ENCODE data around the gene EMP3.

The EMP3 gene

DNA sequence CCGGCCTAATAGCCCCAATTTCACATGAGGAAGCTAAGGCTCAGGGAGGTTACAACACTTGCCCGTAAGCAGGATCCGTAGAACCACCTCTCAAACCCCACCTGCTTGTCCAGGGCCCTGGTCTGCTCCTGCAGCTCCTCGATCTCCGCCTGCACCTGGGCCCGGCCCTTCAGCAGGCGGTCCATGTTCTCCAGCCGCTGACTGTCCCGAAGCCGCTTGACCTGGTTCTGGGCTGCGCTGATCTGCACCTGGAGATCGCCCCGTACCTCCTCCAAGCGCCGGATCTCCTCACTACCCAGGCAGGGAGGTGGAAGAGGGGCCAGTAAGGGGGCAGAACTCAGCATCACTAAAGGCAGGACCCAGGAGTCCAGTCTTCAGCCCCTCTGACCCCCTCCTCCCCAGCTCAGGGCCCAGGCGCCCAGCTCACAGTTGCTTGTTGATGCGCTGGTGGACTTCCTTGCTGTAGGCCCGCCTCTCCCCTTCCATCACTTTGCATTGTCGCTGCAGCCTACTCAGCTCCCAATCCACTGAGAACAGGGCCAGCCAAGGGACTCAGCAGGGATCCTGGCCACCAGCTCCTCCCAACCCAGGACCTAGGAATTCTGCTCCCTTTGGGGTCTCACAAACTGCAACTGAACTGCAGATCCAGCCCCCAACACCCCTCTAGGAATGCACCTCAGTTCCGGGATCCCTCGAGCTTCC is 6.9 kb upstream of the EMP3 start:
- no peak for DNase-seq

DNA sequence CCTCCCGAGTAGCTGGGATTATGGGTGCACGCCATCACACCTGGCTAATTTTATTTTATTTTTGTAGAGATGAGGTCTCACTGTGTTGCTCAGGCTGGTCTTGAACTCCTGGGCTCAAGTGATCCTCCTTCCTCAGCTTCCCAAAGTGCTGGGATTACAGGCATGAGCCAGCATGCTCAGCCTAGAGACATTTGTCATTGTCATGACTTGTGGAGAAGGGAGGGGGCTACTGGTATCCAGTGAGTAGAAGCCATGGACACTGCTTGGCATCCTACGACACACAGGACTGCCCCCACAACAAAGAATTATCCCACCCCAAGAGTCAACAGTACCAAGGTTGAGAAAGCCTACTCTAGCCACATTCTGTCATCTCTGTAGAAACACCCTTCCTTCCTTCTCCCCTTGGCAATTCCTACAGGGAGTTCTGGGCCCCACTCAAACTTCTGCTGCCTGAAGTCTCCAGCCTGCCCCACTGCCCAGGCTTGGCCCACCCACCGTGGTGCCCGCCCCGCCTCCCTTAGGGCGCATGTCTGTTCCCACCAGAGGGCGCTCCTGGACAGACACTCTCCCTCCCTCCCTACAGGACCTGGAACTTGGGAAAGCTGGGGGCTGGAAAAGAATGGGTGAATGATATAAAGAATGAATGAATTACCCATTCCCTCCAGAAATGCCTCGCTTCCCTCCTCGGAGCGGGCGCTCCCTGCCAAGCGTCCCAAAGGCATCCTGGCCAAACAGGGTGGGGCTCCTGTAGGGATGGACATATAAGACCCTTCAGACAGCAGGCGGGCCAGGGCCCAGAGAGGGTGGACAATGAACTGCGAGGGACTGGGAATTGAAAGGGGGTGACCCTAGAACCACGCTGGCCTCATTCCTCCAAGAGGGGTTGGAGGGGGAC is 5.5 kb upstream of the EMP3 start:
- DNase-seq: peak; percentile 74

DNA sequence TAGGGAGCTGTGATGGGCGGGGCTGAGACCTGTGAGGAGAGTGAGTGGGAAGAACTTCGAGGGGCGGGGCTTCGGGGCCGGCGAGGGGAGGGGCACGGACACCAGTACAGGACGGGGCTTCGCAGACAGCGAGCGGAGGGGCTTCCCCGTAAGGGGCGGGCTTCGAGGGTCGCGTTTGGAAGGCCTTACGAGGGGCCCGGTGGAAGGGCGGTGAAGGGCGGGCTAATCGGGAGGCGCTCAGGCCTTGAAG is 4.1 kb upstream of the EMP3 start:
- DNase-seq: peak; percentile 94

DNA sequence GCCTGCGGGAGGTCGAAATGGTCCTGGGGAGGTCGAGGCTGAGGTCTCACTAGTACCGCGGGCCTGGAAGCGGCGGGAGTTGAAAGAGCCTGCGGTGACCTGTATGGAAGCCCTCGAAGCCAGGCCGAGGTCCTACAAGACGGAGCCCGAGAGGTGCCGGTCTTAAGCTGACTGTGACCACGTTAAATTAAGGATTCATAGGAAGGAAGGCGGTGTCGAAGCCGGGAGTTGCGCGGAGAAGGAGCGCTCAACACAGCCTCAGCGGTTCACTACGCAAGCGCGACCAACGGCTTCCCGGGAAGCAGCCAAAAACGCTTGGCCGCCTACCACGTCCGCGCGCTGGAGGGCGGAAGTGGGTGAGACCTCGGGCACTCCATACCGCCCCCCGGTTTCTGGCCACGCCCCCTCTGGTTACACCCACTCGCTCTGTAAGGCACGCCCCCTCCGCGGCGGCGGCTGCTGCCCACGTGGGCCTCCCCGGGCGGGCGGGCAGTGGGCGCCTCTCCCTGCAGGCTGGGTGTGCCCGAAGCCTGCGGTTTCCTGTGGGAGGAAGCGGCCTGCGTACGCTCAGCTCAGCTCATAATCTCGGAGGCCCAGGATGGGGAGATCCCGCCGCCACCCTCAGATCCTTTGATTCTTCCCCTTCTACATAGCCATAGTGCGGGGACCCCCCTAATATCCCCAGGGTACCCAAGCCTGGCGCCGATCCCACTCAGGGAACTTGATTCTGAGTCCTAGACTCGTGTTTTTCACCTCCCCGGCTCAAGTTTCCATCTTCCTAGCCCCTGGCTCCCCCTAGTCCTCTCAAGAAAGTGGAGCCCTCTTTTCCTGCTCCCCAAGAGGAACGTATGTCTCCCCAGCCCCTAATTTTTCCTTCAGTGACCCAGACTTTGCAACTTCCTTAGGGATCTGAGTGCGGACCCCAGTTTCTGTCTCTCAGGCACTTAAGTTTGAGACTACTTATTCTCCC is 3.4 kb upstream of the EMP3 start:
- peak; percentile 94 for DNase-seq

DNA sequence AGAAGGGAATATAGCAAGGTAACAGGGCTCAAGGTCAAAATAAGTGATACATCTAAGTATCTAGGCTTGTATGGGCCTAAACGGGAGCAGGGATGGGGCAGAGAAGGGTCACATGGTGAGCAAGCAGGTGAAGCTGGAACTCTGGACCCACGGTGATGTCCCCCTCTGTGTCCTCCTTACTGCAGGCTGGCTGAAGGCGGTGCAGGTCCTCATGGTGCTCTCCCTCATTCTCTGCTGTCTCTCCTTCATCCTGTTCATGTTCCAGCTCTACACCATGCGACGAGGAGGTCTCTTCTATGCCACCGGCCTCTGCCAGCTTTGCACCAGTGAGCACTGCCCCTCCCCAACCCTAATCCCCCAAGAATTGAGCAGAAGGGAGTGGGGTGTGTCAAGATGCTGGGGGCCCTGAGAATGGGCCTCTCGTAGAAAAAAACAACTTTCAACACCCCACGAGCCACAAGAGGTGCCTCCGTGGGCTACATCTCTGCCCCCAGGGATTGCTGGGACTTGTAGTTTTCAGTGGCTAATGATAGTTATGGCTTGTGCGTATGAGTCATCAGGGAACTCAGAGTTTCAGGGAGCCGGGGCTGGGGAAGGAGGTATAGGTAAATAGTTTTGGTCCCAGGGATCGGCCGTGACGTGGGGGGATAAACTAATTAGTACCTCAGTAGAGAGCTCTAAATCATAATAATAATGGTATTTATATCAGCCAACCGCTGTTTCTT is 4.0 kb downstream of the EMP3 start:
- DNase-seq: peak; percentile 47

DNA sequence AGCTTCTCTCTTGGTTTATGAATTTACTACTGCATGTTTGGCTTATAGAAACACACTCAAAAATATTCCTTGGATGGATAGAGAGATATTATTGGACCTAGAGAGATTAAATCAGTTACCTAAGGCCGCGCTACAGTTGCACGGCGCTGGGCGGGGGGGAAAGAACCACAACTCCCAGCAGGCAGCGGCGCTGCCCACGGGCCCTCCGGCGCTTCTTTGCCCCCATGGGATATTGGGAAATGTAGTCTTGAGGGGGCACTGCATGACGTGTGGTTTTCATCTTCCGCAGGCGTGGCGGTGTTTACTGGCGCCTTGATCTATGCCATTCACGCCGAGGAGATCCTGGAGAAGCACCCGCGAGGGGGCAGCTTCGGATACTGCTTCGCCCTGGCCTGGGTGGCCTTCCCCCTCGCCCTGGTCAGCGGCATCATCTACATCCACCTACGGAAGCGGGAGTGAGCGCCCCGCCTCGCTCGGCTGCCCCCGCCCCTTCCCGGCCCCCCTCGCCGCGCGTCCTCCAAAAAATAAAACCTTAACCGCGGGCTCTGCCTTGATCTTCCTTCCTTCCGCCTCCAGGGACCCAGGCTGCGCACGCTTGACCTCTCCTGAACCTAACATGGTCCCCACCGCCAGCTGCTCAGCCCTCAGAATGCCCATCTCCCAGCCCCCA is 4.8 kb downstream of the EMP3 start:
- DNase-seq: peak; percentile 84

DNA sequence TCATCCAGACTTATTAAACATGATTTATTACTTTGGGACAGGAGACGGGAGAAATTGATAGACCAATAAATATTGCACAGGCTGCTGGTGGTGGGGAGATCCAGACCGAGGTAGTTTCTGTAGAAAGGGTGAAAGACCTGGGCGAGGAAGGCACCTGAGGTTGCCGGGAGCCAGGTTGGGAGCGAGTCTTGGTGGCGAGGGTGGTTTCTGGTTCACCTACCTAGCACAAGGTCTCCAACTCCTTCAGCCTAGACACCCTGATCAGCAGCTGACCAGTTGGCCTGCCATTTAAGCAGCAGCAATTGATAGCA is 7.0 kb downstream of the EMP3 start:
- DNase-seq: no peak

DNA sequence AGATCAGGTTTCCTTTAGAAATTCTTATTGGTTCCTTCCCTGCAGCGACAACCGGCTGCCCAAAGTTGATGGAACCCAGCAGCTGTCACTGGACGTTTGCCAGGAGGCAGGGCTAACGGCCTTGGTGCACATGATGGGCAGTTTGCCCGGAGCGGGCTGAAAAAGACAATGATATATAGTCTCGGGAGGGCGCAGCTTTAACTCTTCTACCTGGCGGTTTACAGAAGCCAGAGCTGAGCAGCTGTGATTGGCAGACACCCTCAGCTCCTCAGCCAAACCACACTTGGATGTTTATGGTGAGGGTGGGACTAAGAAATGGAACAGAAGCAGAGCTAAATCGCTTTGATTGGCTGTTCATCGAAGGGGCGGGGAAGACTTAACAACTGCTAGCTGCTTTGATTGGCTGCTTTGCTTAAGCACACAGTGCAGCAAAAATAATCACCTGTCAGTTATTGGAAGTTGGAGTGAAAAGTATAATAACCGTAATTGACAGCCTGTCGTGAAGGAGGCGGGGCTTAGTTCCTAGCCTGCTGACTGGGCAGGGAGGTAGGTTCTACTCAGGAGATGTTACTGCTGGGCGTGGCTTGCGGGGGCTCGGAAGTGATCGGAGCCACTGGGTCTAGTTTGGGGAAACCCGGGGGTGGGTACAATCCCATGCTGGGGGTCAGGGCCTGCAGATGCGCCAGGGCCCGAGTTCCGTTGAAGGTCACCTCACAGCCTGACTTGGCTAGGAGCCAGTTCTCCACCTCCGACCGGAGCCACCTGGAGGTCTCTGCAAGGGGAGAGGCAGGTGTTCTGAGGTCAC is 7.5 kb downstream of the EMP3 start:
- DNase-seq: peak; percentile 93

DNA sequence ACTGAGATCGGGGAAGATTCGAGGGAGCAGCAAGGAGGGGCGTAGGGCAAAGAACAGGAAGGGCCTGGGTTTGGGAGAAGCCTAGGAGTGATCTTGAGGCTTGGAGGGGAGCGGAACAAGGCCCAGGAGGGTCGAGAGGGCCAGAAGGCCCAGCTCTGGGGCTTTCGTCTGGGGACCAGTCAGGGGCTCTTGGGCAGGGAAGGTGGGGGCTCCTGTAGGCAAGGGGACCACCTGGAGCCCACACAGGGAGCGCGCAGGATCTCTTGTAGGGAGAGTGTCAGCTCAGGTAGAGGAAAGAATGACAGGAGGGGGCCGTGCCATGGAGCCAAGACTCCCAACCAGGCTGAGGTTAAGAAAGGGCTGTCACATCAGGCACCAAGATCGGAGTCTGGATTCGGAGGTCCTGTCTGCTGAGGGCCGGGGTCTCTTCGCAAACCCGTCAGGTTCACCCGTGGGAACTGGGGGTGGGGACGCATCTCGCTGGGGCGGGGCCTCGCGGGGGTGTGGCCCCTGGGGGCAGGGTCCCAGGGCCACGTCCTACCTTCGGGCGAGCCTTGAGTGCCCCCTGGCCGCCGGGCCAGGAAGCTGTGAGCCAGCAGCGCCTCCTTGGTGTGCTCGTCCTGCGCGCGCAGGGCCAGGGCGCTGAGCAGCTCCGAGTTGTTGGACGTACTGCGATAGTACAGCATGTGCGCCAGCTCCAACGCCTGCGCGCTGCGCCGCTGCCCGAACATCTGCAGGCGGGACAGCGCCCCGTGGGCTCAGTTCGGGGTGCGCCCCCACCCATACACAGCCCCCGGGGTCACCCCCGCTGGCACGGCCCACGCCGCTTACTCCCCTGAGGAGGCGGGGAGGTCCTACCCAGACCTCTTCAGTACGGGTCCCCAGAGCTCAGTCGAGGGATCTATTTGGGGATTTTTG is 8.4 kb downstream of the EMP3 start:
- peak; percentile 96 for DNase-seq

DNA sequence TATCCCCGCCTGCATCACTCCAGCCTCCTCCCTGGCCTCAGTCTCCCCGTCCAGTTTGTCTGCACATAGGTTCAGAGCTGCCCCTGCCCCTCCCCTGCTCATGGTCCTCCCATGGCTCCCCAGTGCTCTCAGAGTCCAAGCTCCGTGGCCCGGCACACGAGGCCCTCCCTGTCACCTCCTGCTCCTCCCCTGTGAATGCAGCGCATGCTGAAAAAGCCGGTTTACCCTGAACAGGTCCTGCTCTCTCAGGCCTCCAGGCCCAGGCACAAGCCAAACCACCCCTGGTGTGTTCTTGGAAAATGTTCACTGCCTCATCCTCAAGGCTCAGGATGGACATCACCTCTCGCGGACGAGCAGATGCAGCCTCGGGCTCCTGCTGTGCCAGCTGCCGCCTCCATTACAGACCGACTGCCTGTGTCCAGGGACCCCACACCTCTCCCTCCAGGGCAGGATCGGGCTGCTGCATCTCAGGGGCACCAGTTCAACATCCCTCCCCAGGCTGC is 13.0 kb downstream of the EMP3 start:
- no peak for DNase-seq

DNA sequence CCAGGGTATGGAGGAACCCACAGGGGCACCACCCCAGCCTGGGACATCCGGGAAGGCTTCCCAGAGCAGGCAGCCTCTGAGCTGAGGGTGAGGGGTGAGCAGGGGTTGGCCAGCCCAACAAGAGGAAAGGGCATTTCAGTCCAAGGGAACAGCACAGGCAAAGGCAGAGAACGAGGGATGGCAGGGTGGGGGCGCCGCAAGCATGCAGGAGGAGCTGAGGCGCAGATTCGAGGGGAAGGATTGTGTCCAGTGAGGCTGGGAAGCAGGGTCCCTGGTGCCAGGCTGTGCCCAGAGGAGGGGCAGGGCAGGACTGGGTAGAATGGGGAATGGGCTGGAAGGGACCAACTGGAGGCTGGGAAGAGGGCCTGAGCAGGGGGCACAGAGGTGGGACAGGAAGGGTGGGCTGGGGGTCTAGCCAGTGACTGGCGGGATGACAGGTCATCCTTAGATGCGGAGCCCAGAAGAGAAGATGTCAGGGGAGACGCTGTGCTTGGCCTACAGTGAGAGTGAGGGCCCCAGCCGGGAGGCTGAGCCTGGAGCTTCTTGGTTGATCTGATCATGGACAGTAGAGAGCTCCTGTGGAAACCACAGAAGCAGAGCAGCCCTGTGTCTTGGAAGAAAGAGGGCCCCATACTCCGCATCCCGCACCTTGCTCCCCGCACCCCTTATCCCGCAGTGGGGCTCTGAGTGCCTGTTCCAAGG is 13.6 kb downstream of the EMP3 start:
- DNase-seq: no peak

DNA sequence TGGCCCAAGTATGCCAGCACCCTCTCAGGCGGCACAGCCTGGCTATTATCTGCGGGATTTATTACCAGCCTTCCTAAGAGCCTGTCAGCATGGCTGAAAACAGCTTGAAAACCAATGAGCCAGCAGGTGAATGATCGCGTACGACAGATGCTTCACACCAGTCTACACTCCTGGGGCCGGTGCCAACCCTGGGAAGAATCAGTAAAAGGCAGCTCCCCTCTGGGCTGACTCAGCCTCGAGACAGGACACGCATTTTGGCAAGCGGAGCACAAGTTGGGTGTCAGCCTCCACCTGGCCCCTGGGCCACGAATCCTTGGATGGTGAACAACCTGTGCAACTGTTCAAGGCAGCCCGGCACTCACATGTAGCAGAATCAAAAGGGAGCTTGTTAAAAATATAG is 15.6 kb downstream of the EMP3 start:
- DNase-seq: no peak

DNA sequence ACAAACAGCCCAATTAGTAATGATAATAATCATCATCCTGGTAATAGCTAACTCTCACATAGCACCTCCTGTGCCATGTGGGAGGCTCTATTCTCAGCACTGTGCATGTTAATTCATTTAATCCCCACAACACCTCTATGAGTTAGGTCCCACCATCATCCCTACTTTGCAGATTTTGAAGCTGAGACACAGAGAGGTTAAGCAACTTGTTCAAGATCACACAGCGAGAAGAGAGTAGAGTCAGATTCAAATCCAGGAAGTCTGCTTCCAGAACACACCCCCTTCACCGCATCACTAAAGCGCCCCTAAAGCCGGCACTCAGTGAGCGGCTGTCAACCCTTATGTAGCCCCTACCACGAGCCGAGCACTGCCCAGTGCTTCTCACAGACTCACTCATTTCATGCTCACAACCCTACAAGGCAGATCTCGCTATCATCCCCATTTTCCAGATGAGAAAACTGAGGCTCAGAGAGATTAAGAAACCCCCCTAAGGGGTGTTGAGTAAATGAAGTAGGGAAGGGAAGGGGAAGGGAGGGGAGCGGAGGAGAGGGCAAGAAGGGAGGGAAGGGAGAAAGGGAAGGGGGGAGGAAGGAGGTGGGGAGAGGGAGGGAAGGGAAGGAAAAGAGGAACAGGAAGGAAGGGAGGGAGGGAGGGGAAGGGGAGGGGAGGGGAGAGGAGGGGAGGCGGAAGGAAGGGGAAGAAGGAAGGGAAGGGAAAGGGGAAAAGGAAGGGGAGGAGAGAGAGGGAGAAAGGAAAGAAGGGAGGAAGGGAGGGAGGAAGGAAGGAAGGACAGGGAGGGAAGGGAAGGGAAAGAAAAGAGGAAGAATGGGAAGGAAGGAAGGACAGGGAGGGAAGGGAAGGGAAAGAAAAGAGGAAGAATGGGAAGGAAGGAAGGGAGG is 16.4 kb downstream of the EMP3 start:
- DNase-seq: no peak

DNA sequence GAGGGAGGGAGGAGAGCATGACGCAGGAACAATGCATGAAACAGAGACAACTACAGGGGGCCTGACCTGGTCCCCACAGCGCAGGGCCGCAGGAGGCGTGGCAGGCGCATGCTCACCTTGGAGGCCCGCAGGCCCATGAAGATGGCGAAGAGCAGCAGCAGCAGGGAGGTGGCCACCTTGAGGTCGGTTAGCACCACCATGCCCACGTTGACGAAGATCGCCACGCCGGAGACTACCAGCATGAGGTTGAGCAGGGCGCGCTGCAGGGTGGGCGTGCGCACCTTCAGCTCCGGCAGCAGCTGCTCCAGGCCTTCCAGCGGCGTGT is 17.0 kb downstream of the EMP3 start:
- DNase-seq: no peak

DNA sequence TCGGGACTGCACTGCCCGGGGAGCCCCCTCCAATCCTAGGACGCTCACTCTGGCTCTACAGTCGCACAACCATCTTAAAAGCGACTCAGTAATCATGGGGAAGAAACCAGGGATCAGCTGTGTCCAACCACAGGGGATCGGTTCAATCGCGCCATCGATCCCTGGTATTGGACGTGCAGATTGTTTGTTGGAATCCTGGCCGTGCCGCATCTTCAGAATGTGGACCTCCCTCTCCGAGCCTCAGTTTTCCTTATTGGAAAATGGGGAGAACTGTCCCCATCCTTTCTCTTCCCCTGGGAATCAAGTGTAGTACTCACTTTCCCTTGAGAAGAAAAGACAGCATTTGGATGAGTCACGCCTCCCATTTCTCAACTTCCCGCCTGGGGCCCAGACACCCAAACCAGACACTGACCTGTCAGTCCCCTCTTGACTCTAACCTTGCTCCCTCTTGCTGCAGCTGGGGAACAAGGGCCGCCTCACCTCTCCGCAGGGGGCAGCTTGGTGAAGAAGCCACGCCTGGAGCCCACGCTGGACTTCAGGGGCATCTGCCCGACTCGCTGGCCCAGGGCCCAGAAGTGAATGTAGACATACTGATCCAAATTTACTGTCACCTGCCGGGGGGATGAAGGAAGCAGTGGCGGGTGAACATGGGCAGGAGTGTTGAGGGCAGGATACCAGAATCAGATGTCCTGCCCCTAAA is 17.6 kb downstream of the EMP3 start:
- DNase-seq: no peak

DNA sequence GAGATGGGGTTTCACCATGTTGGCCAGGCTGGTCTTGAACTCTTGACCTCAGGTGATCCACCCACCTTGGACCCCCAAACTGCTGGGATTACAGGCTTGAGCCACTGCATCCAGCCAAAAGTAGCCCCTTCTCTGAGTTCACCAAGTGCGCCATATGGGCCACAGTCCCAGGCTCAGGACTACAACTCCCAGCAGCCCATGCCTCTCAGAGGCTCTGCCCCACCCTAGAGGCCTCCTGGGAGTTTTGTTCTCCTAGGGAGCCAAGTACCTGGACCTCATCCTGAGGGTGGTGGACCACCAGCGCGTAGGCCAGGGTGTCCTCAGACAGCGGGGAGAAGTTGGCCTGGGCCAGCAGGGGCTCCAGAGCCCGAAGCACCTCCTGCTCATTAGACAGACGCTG is 19.5 kb downstream of the EMP3 start:
- no peak for DNase-seq

DNA sequence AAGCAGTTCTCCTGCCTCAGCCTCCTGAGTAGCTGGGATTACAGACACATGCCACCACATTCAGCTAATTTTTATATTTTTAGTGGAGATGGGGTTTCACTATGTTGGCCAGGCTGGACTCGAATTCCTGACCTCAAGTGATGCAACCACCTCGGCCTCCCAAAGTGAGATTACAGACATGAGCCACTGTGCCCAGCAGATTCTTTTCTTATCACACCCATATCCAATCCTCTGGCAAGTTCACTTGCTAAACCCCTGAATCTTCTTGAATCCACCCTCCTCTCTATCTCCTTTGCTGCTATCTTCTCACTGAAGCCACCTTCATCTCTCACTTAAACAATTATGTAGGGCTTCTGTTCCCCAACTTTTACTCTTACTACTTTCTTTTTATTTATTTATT is 20.8 kb downstream of the EMP3 start:
- DNase-seq: no peak

DNA sequence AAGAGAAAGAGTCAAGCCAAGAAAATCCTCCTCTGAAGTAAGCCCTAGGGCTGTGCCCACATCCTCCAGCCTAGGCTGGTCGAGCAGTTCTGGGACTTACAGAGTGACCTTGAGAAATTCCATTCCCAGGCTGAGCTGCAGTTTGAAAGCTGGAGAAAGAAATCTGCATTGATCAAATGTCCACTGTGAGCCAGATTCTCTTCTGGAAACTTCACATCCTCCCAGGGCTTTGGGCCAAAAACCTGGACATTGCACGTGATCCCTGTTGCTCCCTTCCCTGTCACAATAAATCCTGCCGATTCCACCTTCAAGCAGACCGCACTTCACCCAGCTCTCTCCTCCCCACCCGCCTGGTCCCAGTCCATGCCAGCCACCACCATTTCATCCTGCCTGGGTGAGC is 22.7 kb downstream of the EMP3 start:
- no peak for DNase-seq
